Hepatic stellate cell (primary cell): ENCODE measurements around the gene QPRT.
A peak's percentile ranks its signal among the peaks of the same experiment; 100 is the strongest.
"Not testable (repeated sequence)": the region's sequence is repeated elsewhere in the genome, so short reads cannot be mapped to it uniquely, and the experiment has no call there.

Experiments
- DNase-seq: peaks from one replicate; pipeline ENCODE4 v3.0.0; 2011; ENCODE audit warnings: low spot score

QPRT gene

DNA sequence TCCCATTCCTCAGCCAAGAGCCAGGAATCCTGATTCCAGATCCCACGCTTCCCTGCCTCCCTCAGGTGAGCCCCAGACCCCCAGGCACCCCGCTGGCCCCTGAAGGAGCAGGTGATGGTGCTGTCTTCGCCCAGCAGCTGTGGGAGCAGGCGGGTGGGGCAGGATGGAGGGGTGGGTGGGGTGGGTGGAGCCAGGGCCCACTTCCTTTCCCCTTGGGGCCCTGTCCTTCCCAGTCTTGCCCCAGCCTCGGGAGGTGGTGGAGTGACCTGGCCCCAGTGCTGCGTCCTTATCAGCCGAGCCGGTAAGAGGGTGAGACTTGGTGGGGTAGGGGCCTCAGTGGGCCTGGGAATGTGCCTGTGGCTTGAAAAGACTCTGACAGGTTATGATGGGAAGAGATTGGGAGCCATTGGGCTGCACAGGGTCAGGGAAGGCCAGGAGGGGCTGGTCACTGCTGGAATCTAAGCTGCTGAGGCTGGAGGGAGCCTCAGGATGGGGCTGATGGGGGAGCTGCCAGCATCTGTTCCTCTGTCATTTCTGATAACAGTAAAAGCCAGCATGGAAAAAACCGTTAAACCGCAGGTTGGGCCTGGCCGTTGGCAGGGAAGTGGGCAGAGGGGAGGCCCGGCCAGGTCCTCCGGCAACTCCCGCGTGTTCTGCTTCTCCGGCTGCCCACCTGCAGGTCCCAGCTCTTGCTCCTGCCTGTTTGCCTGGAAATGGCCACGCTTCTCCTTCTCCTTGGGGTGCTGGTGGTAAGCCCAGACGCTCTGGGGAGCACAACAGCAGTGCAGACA, 15.8 kb upstream of the QPRT start, which contains the start of gene SPN:
SPN (plus strand) TSS at position 232 of the 791 bp plus-strand sequence; CDS start at position 714, 482 bp downstream.
- DNase-seq, result no peak

DNA sequence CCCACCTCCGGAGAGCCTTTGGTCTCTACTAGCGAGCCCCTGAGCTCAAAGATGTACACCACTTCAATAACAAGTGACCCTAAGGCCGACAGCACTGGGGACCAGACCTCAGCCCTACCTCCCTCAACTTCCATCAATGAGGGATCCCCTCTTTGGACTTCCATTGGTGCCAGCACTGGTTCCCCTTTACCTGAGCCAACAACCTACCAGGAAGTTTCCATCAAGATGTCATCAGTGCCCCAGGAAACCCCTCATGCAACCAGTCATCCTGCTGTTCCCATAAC, 15.2 kb upstream of the QPRT start:
- DNase-seq, result no peak

DNA sequence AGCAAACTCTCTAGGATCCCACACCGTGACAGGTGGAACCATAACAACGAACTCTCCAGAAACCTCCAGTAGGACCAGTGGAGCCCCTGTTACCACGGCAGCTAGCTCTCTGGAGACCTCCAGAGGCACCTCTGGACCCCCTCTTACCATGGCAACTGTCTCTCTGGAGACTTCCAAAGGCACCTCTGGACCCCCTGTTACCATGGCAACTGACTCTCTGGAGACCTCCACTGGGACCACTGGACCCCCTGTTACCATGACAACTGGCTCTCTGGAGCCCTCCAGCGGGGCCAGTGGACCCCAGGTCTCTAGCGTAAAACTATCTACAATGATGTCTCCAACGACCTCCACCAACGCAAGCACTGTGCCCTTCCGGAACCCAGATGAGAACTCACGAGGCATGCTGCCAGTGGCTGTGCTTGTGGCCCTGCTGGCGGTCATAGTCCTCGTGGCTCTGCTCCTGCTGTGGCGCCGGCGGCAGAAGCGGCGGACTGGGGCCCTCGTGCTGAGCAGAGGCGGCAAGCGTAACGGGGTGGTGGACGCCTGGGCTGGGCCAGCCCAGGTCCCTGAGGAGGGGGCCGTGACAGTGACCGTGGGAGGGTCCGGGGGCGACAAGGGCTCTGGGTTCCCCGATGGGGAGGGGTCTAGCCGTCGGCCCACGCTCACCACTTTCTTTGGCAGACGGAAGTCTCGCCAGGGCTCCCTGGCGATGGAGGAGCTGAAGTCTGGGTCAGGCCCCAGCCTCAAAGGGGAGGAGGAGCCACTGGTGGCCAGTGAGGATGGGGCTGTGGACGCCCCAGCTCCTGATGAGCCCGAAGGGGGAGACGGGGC, 14.7 kb upstream of the QPRT start:
- DNase-seq, result no peak

- DNase-seq, result no peak
Observed at GRCh38 chr16:29665294-29666077, 13.5 kb upstream of the QPRT start.

DNA sequence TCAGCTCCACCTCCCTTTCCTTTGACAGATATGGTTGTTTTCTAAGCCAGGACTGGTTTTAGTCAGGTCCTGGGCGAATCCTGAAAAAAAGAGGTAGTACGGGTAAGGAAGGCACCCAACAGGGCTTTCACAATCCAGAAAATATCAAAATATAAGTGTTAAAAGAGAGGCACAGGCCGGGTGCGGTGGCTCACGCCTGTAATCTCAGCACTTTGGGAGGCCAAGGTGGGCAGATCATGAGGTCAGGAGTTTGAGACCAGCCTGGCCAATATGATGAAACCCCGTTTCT, 11.7 kb upstream of the QPRT start:
- not testable (repeated sequence) for DNase-seq

GRCh38 chr16:29667755-29668154, 11.2 kb upstream of the QPRT start:
- no peak for DNase-seq

DNA sequence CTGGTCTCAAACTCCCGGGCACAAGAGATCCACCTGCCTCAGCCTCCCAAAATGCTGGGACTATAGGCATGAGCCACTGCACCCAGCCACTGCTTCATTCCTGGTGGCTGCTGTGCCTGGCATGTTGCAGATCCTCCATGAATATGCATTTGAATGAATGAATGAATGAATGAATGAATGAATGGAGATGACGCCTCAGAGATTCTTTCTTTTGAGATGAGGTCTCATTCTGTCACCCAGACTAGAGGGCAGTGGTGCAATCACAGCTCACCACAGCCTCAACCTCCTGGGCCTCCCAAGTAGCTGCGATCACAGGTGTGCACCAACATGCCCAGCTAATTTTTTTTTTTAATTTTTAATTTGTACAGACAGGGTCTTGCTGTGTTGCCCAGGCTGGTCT, 10.7 kb upstream of the QPRT start:
- DNase-seq, result no peak

DNA sequence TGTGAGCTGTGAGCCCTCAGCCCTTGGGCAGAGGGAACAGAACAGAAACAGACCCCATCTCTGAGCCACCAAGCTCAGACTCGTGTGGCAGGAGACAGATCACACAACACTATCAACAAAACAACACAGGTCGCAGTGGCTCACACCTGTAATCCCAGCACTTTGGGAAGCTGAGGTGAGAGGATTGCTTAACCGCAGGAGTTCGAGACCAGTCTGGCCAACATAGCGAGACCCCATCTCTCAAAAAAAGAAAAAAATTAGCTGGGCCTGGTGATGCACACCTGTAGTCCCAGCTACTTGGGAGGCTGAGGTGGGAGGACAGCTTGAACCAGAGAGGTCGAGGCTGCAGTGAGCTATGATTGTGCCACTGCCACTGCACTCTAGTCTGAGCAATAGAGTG, 5.5 kb upstream of the QPRT start:
- no peak for DNase-seq

DNA sequence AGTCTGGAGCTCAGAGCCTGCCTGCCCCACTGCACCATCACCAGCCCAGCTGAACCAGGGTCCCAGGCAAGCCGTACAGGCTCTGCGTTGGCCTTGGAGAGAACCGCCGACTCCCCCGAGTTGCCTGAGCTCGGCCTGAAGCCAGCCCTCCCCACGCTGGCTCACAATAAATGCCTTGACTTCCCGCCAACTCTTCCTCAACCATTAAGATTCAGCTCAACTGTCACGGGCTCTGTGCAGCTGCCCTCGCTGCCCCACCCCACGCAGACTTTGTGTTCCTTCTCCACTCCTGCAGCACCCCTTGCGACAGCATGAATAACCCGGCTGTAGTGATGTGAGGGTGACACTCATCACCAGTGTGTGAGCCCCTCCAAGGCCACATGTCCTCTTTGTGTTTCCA, 4.8 kb upstream of the QPRT start:
- no peak for DNase-seq

GRCh38 chr16:29675811-29676643, 3.0 kb upstream of the QPRT start:
- DNase-seq, result peak; percentile 54

GRCh38 chr16:29676989-29677785, 1.8 kb upstream of the QPRT start:
- DNase-seq, result no peak

GRCh38 chr16:29680180-29680598, 1.2 kb downstream of the QPRT start:
- DNase-seq, result no peak

DNA sequence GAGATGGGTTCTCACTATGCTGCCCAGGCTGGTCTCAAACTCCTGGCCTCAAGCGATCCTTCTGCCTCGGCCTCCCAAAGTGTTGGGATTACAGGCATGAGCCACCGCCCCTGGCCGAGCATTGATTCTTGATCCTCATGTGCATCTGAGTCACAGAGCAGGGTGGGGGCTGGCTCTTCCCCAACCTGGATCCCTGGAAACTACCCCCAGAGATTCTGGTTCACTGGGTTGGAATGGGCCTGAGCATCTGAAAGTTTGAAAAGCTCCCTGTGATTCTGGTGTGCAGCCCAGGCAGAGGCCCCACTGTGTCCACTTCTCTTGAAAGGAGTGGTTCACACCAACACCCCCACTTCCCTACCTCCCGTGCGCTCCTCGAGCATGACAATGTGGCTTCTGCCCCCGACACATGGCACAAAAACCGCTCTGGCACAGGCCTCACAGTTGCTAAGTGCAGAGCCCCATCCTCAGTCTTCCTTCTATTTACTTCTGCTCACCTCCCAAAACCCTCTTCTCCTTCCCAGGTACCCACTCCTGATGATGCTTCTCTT, 4.6 kb downstream of the QPRT start:
- no peak for DNase-seq

GRCh38 chr16:29684679-29685078, 5.7 kb downstream of the QPRT start:
- no peak for DNase-seq

GRCh38 chr16:29686740-29687332, 7.9 kb downstream of the QPRT start:
- no peak for DNase-seq

DNA sequence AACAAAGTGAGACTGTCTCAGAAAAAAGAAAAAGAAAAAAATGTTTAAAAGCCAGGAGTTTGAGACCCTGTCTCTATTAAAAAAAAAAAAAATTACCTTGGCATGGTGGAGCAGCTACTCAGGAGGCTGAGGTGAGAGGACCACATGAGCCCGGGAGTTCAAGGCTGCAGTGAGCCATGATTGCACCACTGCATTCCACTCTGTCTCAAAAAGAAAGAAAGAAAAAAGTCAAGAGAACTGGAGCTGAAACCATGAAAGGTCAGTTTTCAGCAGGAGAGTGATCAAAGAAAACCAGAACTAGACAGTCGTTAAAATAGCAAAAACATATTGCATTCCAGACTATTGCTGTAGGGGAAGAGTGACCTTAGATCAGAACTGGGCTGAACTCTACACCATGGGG, 8.8 kb downstream of the QPRT start:
- no peak for DNase-seq

DNA sequence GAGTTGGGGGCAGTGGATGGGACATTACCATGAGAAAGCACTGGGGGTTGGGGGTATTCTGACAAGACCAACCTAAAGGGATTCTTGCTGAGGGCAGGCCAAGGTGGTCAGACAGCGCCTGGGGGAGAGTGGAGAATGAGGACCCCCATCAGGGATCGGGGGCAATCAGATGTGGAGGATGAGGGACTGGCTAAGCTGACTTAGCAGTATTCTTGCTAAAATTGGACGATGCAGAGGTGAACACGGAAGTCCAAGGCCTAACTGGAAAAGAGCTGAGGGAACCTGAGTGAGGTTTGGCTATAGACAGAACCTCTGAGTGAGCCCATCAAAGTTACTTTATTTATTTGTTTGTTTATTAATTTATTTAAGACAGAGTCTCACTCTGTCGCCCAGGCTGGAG, 9.2 kb downstream of the QPRT start:
- DNase-seq, result no peak

GRCh38 chr16:29689490-29690351, 10.7 kb downstream of the QPRT start:
- not testable (repeated sequence) for DNase-seq

- DNase-seq, result not testable (repeated sequence)
Observed at GRCh38 chr16:29692606-29693005, 13.6 kb downstream of the QPRT start.
